ENCODE results near the gene PTPRD. TPM values are rescaled to one million over a fixed set of nuclear protein-coding genes. Genes with fewer than 3 reads are reported as not detected.

PTPRD gene
- total and polyA plus RNA-seq, 2 experiments from 2014 or later = 11.5 to 58.0 TPM

DNA sequence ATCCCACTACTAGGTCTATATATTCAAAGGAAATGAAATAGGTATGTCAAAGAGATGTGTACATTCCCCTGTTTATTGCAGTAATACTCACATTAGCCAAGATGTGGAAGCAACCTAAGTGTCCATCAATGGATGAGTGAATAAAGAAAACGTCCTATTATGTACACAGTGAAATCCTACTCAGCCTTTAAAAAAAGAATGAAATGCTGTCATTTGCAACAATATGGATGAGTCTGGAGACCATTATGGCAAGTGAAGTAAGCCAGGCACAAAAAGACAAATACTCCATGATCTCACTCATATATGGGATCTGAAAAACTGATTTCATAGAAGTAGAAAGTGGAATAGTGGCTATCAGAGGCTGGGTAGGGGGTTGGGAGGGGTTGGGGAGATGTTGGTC is 1904.1 kb downstream of the PTPRD start (continued):
- TF ChIP-seq REST (IDR thresholded peaks at IDR 0.05; ENCODE audit: unreplicated experiment) (no peak), JUNB (IDR thresholded peaks at IDR 0.05; ENCODE audit: unreplicated experiment) (no peak), ETS1 (IDR thresholded peaks at IDR 0.05) (no peak), POLR2AphosphoS5 (IDR thresholded peaks at IDR 0.05; ENCODE audit: low read depth) (no peak), ZNF114 (CRISPR knock-in tag; IDR thresholded peaks at IDR 0.05) (no peak), CREB1 (CRISPR knock-in tag; IDR thresholded peaks at IDR 0.05; ENCODE audit: low read depth) (no peak), ZNF331 (CRISPR knock-in tag; IDR thresholded peaks at IDR 0.05; ENCODE audit: low read depth) (no peak), NANOG (IDR thresholded peaks at IDR 0.05; ENCODE audit: borderline replicate concordance) (no peak), EZH2 (IDR thresholded peaks at IDR 0.05; ENCODE audit: low read depth, unreplicated experiment) (no peak)
- TF ChIP-seq, protein P1, sequence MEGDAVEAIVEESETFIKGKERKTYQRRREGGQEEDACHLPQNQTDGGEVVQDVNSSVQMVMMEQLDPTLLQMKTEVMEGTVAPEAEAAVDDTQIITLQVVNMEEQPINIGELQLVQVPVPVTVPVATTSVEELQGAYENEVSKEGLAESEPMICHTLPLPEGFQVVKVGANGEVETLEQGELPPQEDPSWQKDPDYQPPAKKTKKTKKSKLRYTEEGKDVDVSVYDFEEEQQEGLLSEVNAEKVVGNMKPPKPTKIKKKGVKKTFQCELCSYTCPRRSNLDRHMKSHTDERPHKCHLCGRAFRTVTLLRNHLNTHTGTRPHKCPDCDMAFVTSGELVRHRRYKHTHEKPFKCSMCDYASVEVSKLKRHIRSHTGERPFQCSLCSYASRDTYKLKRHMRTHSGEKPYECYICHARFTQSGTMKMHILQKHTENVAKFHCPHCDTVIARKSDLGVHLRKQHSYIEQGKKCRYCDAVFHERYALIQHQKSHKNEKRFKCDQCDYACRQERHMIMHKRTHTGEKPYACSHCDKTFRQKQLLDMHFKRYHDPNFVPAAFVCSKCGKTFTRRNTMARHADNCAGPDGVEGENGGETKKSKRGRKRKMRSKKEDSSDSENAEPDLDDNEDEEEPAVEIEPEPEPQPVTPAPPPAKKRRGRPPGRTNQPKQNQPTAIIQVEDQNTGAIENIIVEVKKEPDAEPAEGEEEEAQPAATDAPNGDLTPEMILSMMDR (conservative IDR thresholded peaks at IDR 0.05; ENCODE audit: low read depth in 2 of 2) = no peak

- H3K27me3 ChIP-seq (ENCODE audit: insufficient read depth) = no peaks in the 10 kb centered on the region
- DNase-seq (ENCODE audit: low spot score) (no peak), ATAC-seq (no peak)
- Mint-ChIP-seq H3K4me3 (no peak overlapping the region), H3K36me3 (ENCODE audit: low read depth) (no peaks in the 10 kb centered on the region), H3K27ac (peak overlapping the region; percentile 84; the same call in 1 of the 2 replicates), H3K4me1 (peaks cover 25% of the 10 kb centered on the region), H3K27me3 (ENCODE audit: insufficient read depth, low read depth, poor library complexity) (no peaks in the 10 kb centered on the region), H3K9me3 (no peaks in the 10 kb centered on the region)
- TF ChIP-seq EZH2 (IDR thresholded peaks at IDR 0.05; ENCODE audit: low read depth, unreplicated experiment) (no peak), ETS1 (IDR thresholded peaks at IDR 0.05) (no peak), POLR2AphosphoS5 (IDR thresholded peaks at IDR 0.05; ENCODE audit: low read depth) (no peak), ZNF114 (CRISPR knock-in tag; IDR thresholded peaks at IDR 0.05) (no peak), JUNB (IDR thresholded peaks at IDR 0.05; ENCODE audit: unreplicated experiment) (no peak), STAT1 (IDR thresholded peaks at IDR 0.05; ENCODE audit: unreplicated experiment) (no peak)
- H2AFZ ChIP-seq = no peak overlapping the region
- H3K79me2 ChIP-seq (replicated peaks; ENCODE audit: insufficient read depth) = no peaks in the 10 kb centered on the region; the same call in 1 of the 2 replicates
- no peak overlapping the region for H3K4me2 ChIP-seq
- H3K9me2 ChIP-seq (ENCODE audit: insufficient read depth) = no peaks in the 10 kb centered on the region
- peak overlapping the region; percentile 39; the same call in 1 of the 2 replicates for H3K27ac ChIP-seq (ENCODE audit: low read depth)
- H3K4me1 ChIP-seq (ENCODE audit: insufficient read depth) = peaks cover 13% of the 10 kb centered on the region
- no peak overlapping the region for H3K4me3 ChIP-seq
- no peaks in the 10 kb centered on the region for H4K20me1 ChIP-seq (replicated peaks; ENCODE audit: insufficient read depth)
- H3K36me3 ChIP-seq (ENCODE audit: insufficient read depth) = no peaks in the 10 kb centered on the region
- H3F3A ChIP-seq (replicated peaks; ENCODE audit: low read depth) = no peaks in the 10 kb centered on the region
These were observed 1905.8 kb downstream of the PTPRD start for GRCh38 chr9:8706998-8707397.
